Astrocyte of the cerebellum (primary cell): ENCODE results near the gene NACC1.
"Not testable (repeated sequence)": the region's sequence is repeated elsewhere in the genome, so short reads cannot be mapped to it uniquely, and the experiment has no call there.

Experiments used
- DNase-seq: peaks from one replicate; pipeline ENCODE4 v3.0.0-alpha.2; 2011; ENCODE audit warnings: low read depth
- H3K4me3 ChIP-seq: 2 replicates; pipeline ENCODE4 v1.5.1; 2011; ENCODE audit warnings: mild to moderate bottlenecking, low read depth, low read length, moderate library complexity
- in situ Hi-C: cut with HindIII; loops from 2 replicates; pipeline ENCODE4 v1.10.0; 2017; ENCODE audit warnings: low sequenced_read_pairs
- TF ChIP-seq, protein P1 (sequence below): IDR thresholded peaks from 2 replicates; pipeline ENCODE4 v1.5.1; 2012; ENCODE audit warnings: low read length, low read depth, moderate library complexity, mild to moderate bottlenecking; ENCODE audit errors: missing control alignments

The NACC1 gene

DNA sequence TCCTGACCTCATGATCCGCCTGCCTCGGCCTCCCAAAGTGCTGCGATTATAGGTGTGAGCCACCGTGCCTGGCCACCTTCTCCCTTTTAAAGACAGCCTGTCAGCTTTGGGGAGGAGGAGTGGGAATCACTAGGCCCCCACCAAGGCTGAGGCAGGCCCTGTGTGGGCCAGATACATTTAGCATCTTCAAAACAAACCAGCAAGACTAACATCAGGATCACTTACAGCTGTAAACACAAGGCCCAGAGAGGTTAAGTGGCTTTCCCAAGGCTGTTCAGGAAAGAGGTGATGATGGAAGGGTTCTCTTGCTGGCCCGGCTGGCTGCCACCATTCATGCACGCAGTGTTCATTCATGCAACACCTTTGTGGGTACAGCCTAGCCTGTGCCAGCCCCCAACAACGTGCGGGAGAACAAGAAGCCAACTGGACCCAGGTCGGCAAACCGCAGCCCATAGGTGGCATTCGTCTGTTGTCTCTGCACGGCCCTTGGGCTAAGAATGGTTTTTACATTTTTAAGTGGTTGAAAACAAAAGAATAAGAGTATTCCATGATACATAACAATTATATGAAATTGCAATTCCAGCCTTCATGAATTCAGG, 55.2 kb downstream of the NACC1 start:
- TF ChIP-seq, protein P1, sequence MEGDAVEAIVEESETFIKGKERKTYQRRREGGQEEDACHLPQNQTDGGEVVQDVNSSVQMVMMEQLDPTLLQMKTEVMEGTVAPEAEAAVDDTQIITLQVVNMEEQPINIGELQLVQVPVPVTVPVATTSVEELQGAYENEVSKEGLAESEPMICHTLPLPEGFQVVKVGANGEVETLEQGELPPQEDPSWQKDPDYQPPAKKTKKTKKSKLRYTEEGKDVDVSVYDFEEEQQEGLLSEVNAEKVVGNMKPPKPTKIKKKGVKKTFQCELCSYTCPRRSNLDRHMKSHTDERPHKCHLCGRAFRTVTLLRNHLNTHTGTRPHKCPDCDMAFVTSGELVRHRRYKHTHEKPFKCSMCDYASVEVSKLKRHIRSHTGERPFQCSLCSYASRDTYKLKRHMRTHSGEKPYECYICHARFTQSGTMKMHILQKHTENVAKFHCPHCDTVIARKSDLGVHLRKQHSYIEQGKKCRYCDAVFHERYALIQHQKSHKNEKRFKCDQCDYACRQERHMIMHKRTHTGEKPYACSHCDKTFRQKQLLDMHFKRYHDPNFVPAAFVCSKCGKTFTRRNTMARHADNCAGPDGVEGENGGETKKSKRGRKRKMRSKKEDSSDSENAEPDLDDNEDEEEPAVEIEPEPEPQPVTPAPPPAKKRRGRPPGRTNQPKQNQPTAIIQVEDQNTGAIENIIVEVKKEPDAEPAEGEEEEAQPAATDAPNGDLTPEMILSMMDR, result no peak
- H3K4me3 ChIP-seq, result no peak overlapping the region

DNA sequence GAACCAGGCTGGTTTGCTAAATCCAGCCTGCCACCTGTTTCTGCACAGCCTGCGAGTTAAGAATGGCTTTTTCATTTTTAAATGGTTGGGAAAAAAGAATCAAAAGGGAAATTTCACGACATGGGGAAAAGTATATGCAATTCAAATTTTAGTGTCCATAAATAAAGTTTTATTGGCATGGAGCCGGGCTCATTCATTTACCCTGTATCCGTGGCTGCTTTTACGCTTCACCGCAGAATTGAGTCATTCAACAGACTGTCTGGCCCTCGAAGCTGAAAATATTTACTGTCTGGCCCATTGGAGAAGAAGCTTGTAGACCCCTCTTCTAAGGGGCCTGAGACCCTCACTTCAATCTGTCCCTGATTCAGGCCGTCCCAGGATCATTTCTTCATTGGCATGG, 58.3 kb downstream of the NACC1 start:
- H3K4me3 ChIP-seq, result no peak overlapping the region
- TF ChIP-seq, protein P1, result no peak
- DNase-seq, result no peak
- in situ Hi-C loops, result no loop called here

More for the DNA sequence above, 55.2 kb downstream of the NACC1 start:
- in situ Hi-C loops, result no loop called here
- no peak for DNase-seq

DNA sequence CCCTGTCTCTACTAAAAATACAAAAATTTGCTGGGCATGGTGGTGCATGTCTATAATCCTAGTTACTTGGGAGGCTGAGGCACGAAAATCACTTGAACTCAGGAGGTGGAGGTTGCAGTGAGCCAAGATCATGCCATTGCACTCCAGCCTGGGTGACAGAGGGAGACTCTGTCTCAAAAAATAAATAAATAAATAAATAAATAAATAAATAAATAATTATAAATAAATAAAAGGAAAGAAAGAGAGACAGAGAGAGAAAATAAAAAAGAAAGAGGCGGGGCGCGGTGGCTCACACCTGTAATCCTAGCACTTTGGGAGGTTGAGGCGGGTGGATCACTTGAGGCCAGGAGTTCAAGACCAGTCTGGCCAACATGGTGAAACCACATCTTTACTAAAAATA, 59.5 kb downstream of the NACC1 start:
- DNase-seq, in situ Hi-C loops, H3K4me3 ChIP-seq: not testable (repeated sequence)

DNA sequence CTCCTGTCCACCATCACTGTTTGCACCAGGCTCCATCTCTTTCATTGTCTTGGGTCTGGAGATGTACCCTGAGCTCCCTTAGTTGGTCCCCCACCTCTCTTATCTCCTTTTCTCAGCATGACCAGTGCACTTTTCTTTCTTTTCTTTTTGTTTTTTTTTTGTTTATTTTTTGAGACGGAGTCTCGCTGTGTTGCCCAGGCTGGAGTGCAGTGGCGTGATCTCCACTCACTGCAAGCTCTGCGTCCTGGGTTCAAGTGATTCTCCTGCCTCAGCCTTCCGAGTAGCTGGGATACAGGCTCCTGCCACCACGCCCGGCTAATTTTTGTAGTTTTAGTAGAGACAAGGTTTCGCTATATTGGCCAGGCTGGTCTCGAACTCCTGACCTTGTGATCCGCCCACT, 60.2 kb downstream of the NACC1 start:
- H3K4me3 ChIP-seq, in situ Hi-C loops, DNase-seq: not testable (repeated sequence)

DNA sequence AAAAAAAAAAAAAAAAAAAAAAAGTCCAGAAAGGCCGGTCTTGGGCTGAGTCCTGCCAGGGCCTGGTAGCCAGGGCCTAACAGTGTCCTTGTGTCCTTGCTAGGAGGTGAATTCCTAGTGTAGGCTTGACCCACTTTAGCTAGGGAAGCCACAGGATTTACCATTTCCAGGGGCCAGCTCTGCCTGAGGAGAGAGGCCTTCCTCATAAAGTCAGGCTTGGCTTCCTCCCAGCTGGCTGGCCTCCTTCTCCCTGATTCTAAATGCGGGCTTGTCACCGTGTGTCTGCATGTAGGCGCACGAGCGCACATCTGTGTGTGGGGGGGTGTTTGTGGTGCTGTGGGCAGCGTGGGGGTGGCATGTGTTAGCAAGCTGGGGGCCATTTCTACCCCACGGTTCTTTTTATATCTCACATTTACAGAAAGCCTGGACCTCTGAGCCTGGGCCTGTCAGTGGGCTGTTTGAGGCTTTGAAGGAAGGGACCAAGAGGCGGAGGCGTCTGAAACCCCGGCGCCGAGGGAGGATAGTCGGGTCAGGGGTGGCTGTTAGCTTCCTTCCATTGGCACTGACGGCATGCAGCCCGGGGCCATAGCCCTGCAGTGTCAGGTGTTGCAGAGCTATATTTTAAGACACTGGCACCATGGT, 63.8 kb downstream of the NACC1 start:
- H3K4me3 ChIP-seq, result no peak overlapping the region
- in situ Hi-C loops, result no loop called here
- TF ChIP-seq, protein P1, result no peak
- no peak for DNase-seq

DNA sequence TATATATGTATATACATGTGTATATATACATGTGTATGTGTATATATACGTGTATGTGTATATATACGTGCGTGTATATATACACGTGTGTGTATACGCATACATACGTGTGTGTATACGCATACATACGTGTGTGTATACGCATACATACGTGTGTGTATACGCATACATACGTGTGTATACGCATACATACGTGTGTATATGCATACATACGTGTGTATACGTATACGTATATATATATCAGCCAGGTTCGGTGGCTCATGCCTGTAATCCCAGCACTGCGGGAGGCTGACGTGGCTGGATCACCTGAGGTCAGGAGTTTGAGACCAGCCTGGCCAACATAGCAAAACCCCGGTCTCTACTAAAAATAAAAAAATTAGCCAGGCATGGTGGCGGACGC, 66.9 kb downstream of the NACC1 start:
- in situ Hi-C loops, H3K4me3 ChIP-seq, DNase-seq: not testable (repeated sequence)

DNA sequence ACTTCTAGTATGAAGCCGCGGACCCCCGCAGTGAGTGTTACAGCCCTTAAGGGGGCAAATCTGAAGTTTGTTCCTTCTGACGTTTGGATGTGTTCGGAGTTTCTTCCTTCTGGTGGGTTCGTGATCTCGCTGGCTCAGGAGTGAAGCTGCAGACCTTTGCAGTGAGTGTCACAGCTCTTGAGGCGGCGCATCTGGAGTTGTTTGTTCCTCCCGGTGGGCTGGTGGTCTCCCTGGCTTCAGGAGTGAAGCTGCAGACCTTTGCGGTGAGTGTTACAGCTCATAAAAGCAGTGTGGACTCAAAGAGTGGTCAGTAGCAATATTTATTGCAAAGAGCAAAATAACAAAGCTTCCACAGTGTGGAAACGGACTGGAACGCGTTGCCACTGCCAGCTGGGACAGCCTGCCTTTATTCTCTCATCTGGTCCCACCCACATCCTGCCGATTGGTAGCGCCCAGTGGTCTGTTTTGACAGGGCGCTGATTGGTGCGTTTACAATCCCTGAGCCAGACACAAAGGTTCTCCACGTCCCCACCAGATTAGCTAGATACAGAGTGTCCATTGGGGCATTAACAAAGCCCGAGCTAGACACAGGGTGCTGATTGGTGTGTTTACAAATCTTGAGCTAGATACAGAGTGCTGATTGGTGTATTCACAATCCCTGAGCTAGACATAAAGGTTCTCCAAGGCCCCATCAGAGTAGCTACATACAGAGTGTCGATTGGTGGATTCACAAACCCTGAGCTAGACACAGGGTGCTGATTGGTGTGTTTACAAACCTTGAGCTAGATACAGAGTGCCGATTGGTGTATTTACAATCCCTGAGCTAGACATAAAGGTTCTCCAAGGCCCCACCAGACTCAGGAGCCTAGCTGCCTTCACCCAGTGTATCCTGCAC, 67.9 kb downstream of the NACC1 start:
- H3K4me3 ChIP-seq, in situ Hi-C loops, DNase-seq: not testable (repeated sequence)

DNA sequence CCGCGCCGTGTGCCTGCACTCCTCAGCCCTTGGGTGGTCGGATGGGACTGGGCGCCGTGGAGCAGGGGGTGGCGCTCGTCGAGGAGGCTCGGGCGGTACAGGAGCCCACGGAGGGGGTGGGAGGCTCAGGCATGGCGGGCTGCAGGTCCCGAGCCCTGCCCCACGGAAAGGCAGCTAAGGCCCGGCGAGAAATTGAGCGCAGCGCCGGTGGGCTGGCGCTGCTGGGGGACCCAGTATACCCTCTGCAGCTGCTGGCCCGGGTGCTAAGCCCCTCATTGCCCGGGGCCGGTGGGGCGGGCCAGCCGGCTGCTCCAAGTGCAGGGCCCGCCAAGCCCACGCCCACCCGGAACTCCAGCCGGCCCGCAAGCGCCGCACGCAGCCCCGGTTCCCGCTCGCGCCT, 68.6 kb downstream of the NACC1 start:
- H3K4me3 ChIP-seq, in situ Hi-C loops, DNase-seq: not testable (repeated sequence)

DNA sequence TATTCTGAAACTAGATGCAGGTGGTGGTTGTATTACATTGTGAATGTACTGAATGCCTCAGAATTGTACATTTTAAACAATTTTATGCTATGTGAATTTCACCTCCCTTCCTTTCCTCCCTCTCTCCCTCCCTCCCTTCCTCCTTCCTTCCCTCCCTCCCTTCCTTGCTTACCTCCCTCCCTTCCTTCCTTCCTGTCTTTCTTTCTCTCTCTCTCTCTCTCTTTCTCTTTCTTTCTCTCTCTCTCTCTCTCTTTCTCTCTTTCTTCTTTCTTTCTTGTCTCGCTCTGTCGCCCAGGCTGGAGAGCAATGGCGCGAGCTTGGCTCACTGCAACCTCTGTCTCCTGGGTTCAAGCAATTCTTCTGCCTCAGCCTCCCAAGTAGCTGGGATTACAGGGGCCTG, 69.4 kb downstream of the NACC1 start:
- TF ChIP-seq, protein P1, result no peak
- no peak for DNase-seq
- in situ Hi-C loops, result no loop called here
- H3K4me3 ChIP-seq, result no peak overlapping the region
